ENCODE data around the gene ZBP1. TPM values are rescaled to one million over a fixed set of nuclear protein-coding genes. Genes with fewer than 3 reads are reported as not detected.

Gene ZBP1
- total RNA-seq, 3 donors from 2014 or later = 0.73 to 2.4 TPM; not detected in 1

GRCh38 chr20:57601737-57602136, 18.5 kb downstream of the ZBP1 start:
- Histone ChIP-seq H3K27ac (no peak overlapping the region), H3K9me3 (no peaks in the 10 kb centered on the region), H3K36me3 (no peaks in the 10 kb centered on the region), H3K4me1 (no peaks in the 10 kb centered on the region), H3K27me3 (no peaks in the 10 kb centered on the region), H3K4me3 (no peak overlapping the region)
- no peak for DNase-seq (ENCODE audit: low spot score in 2 of 2)
- TF ChIP-seq POLR2AphosphoS5 (IDR thresholded peaks at IDR 0.05) (no peak), POLR2A (IDR thresholded peaks at IDR 0.05) (no peak)
- TF ChIP-seq, protein P1, sequence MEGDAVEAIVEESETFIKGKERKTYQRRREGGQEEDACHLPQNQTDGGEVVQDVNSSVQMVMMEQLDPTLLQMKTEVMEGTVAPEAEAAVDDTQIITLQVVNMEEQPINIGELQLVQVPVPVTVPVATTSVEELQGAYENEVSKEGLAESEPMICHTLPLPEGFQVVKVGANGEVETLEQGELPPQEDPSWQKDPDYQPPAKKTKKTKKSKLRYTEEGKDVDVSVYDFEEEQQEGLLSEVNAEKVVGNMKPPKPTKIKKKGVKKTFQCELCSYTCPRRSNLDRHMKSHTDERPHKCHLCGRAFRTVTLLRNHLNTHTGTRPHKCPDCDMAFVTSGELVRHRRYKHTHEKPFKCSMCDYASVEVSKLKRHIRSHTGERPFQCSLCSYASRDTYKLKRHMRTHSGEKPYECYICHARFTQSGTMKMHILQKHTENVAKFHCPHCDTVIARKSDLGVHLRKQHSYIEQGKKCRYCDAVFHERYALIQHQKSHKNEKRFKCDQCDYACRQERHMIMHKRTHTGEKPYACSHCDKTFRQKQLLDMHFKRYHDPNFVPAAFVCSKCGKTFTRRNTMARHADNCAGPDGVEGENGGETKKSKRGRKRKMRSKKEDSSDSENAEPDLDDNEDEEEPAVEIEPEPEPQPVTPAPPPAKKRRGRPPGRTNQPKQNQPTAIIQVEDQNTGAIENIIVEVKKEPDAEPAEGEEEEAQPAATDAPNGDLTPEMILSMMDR (IDR thresholded peaks at IDR 0.05) = no peak
- intact Hi-C loops (cut with DNase I; ENCODE audit: low total_unique reads) = no loop called here

DNA sequence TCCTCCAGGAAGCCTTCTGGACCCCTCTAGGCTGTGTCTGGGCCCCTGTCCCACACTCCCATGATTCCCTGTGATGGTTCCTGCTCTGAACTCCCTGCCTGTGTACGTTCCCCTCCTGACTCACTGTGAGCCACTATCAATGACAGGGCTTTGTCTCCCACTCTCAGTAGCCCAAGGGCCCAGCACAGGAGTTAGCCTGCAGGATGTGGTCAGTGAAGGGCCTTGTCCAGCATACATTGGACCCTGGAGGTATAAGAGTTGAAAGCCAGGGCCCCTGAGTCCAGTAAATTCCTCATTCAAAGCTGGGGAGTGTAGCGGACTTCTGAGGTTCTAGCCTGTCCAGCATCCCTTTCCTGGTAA, 19.0 kb downstream of the ZBP1 start:
- no peak overlapping the region for H3K4me3 ChIP-seq
- no peaks in the 10 kb centered on the region for H3K27me3 ChIP-seq
- TF ChIP-seq POLR2A (IDR thresholded peaks at IDR 0.05) = no peak
- no peak for TF ChIP-seq POLR2AphosphoS5 (IDR thresholded peaks at IDR 0.05)
- TF ChIP-seq, protein P1 (IDR thresholded peaks at IDR 0.05) = no peak
- H3K4me1 ChIP-seq = no peaks in the 10 kb centered on the region
- H3K27ac ChIP-seq = no peak overlapping the region
- intact Hi-C loops (cut with DNase I; ENCODE audit: low total_unique reads) = no loop called here
- H3K9me3 ChIP-seq = no peaks in the 10 kb centered on the region
- H3K36me3 ChIP-seq = no peaks in the 10 kb centered on the region
- no peak for DNase-seq (ENCODE audit: low spot score in 2 of 2)

- no peaks in the 10 kb centered on the region for H3K4me1 ChIP-seq
- TF ChIP-seq POLR2AphosphoS5 (IDR thresholded peaks at IDR 0.05) (no peak), POLR2A (IDR thresholded peaks at IDR 0.05) (no peak)
- TF ChIP-seq, protein P1 (IDR thresholded peaks at IDR 0.05) = no peak
- no peak overlapping the region for H3K4me3 ChIP-seq
- intact Hi-C loops (cut with DNase I; ENCODE audit: low total_unique reads) = no loop called here
- no peaks in the 10 kb centered on the region for H3K27me3 ChIP-seq
- no peak for DNase-seq (ENCODE audit: low spot score in 2 of 2)
- H3K27ac ChIP-seq = no peak overlapping the region
- H3K9me3 ChIP-seq = no peaks in the 10 kb centered on the region
- no peaks in the 10 kb centered on the region for H3K36me3 ChIP-seq
These were observed 19.7 kb downstream of the ZBP1 start for GRCh38 chr20:57600320-57601210.

- intact Hi-C loops (cut with DNase I; ENCODE audit: low total_unique reads) = no loop called here
- DNase-seq (ENCODE audit: low spot score in 2 of 2) = no peak
- Histone ChIP-seq H3K36me3 (no peaks in the 10 kb centered on the region), H3K27me3 (no peaks in the 10 kb centered on the region), H3K4me1 (no peaks in the 10 kb centered on the region), H3K4me3 (no peak overlapping the region), H3K9me3 (no peaks in the 10 kb centered on the region), H3K27ac (no peak overlapping the region)
- TF ChIP-seq POLR2A (IDR thresholded peaks at IDR 0.05) = no peak
- TF ChIP-seq POLR2AphosphoS5 (IDR thresholded peaks at IDR 0.05) = no peak
- TF ChIP-seq, protein P1 (IDR thresholded peaks at IDR 0.05) = no peak
These were observed 21.7 kb downstream of the ZBP1 start for GRCh38 chr20:57598491-57598890.

DNA sequence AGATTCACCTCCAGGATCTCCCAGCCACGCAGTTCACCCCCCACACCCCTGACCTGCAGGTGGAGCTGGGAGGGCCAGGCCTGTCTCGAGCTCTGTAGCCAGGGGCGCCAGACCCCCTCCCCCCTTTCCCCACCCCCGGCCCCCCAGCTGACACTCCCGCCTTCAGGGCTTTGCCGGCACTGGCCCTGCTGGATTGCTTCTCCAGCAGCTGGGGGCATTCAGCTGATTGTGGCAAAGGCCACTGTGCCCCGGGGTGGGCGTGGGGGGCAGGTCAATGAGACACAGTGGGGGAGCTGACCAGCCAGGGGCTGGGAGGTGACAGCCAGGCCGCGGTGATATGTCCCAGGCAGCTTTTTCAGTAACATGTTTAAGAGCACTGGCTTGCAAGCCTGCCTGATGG, 22.2 kb downstream of the ZBP1 start:
- no peak overlapping the region for H3K27ac ChIP-seq
- H3K36me3 ChIP-seq = no peaks in the 10 kb centered on the region
- DNase-seq (ENCODE audit: low spot score in 2 of 2) = no peak

More for the DNA sequence above, 22.2 kb downstream of the ZBP1 start:
- no peaks in the 10 kb centered on the region for H3K9me3 ChIP-seq
- no peak overlapping the region for H3K4me3 ChIP-seq
- no peaks in the 10 kb centered on the region for H3K27me3 ChIP-seq
- H3K4me1 ChIP-seq = no peaks in the 10 kb centered on the region
- TF ChIP-seq POLR2A (IDR thresholded peaks at IDR 0.05) (no peak), POLR2AphosphoS5 (IDR thresholded peaks at IDR 0.05) (no peak)
- TF ChIP-seq, protein P1 (IDR thresholded peaks at IDR 0.05) = no peak
- intact Hi-C loops (cut with DNase I; ENCODE audit: low total_unique reads) = no loop called here

Data from breast epithelium (tissue), 4 donors.